HG03159 (cell line): ENCODE data around the gene STIM1.

Experiments used
- ATAC-seq: cut with Tn5 transposase; IDR thresholded peaks from one replicate; pipeline ENCODE4 v1.9.1; 2021; ENCODE audit warnings: mild to moderate bottlenecking, moderate library complexity; ENCODE audit not compliant: unreplicated experiment

The STIM1 gene

DNA sequence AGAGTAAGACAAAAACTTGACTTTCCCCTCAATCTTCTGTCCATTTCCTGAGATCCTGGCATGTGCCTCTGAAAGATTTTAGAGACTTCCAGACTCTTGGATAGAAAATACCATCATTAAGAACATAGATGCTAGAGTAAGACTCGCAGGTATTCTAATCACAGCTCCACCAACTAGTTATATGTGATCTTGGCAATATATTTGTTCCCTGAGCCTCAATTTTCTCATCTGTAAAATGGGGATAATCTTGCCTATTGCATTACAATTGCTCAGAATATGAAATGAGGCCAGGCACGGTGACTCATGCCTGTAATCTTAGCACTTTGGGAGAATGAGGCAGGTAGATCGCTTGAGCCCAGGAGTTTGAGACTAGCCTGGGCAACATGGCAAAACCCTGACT is 25.4 kb upstream of the STIM1 start:
- ATAC-seq = no peak

- no peak for ATAC-seq
Observed at GRCh38 chr11:3830730-3831129, 24.7 kb upstream of the STIM1 start.

DNA sequence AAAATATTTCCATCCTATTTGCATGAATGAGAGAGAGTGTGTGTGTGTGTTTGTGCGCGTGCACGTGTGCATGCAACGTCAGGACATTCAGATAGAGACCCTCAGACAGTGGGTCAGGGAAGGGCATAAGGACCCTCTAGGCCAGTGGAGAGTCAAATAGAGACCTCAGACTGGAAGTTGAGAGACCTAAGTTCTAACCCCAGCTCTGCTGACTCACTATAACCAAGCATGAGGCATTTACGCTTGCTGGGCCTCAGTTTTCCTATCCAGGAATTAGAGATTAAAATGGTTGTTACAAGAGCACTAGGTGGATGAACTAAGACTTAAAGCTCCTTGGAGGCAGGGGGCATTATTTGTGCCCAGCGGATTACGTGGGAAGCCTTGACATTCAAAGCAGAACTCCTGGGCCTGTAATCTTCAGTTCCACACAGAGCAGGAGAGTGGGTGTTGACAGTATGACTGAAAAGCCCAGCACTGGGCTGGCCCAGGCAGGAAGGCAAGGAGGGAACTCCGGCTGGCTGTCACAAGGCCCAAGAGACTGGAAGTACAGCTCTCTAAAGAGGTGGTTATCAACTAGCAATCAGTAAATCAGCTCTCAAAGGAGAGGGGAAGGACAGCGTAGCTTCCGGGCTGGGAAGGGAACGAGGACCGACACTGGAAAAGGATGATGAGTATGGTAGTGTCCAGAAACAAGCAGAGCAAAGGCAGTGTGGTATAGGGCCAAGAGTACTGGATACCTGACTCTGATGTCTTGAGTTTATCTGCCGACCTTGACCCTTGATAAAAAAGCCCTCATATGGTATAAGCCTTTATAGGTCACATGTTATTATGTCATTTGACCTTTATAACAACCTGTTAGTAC is 23.9 kb upstream of the STIM1 start:
- no peak for ATAC-seq

- ATAC-seq = no peak
Observed at GRCh38 chr11:3832816-3833215, 22.6 kb upstream of the STIM1 start.

DNA sequence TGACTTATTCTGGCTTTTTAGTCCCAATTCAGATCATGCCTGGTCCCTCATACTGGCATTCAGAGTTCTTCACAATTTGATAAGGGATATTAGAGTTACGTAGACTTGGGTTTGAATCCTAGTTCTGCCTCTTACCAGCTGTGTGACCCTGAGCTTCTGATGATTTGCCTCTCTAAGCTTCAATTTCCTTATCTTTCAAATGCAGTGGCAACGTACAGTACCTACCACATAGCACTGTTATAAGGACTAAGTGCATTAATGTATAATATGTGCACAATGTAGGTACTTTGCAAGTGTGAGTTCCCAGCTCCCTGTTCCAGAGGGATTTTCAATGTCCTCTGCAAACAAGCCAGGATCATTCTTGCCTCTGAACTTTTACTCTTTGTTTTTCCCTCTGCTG is 22.0 kb upstream of the STIM1 start:
- ATAC-seq = no peak

DNA sequence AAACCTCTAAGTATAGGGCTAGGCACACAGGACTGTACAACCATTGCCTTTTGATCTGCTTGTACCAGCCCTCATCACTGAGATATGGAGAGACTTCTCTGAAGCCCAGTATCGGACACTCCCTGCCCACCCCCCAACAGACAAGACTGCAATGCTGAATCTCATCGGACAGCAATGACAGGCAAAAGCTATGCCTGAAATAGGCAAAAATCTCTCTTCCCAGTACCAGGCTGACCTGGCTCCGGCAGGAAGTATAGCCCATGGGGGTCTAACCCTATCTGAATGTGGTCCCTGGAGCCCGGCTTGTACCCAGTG is 21.2 kb upstream of the STIM1 start:
- no peak for ATAC-seq

GRCh38 chr11:3834664-3835461 is 20.6 kb upstream of the STIM1 start:
- no peak for ATAC-seq

GRCh38 chr11:3835751-3836150 is 19.7 kb upstream of the STIM1 start:
- ATAC-seq = no peak

- no peak for ATAC-seq
Observed at GRCh38 chr11:3836903-3837302, 18.6 kb upstream of the STIM1 start.

- no peak for ATAC-seq
Observed at GRCh38 chr11:3837793-3838192, 17.7 kb upstream of the STIM1 start.

- ATAC-seq = no peak
Observed at GRCh38 chr11:3838504-3838903, 17.0 kb upstream of the STIM1 start.

DNA sequence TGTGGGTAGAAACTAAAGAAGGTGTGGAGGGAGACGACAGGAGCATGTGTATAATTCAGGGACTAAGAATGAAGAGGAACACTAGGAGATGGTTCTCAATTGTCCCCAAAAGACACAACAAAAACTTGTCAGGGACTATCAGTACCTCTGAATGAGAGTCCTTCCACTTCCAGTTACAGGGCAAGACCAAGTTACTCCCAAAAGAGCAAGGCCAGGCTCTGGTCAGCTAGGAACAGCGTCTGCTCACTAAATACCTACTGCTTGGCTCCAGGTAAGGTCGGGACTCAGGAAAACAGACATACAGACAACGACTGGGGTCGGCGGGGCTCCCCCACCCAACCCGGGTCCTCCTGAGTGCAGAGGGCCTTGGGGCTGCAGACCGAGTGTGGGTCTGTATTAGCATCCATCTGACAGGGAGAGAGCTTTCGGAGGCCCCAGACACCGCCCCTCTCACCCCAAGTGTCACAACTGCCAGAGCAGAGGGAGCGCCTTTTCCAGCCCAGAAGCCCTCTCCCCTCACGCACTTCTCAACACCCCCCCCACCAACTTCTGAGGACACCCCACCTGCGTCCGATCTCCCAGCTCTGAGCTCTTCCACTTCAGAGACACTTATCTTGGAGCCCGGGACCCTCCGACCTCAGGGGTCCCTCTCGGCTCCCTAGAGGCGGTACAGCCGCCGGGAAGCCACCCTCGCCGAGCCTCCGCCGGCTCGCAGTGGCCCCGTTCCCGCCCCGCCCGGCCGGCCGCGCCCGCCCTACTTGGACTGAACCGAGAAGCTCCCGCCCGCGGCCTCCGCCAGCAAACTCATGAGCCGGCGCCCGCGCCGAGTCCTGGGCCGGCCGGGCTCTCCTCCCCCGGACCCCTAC is 15.2 kb upstream of the STIM1 start:
- ATAC-seq = no peak

DNA sequence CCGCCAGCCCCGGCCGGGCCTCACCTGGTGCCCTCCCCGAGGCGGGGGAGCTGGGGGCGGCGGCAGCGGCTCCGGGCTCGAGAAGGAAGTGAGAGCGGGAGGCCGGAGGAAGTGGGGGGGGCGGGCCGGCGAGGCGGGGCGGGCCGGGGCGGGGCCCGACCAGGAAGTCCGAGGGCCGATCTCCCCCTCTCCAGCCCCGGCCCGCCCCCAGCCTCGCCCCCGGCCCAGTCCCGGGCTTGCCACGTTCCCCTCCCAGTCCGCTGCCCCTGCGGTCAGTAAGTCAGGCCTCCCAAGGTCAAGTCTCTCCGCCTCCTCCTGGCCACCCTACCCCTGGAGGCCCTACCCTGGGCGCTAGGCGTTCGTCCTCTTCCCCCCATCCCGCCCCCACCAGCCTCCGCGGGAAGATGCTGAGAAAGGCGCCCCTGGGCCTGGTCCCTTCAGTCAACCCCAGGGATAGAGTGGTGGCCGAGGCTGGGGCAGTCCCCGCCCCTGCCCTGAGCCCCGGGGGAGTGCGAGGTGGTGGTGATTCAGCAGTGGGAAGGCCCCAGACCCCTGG is 14.5 kb upstream of the STIM1 start, which contains the start of gene RHOG:
Gene RHOG (minus strand): TSS at position 90 of the 556 bp plus-strand sequence. CDS start 12,821 bp downstream, outside the sequence.
- peak; percentile 44 for ATAC-seq

DNA sequence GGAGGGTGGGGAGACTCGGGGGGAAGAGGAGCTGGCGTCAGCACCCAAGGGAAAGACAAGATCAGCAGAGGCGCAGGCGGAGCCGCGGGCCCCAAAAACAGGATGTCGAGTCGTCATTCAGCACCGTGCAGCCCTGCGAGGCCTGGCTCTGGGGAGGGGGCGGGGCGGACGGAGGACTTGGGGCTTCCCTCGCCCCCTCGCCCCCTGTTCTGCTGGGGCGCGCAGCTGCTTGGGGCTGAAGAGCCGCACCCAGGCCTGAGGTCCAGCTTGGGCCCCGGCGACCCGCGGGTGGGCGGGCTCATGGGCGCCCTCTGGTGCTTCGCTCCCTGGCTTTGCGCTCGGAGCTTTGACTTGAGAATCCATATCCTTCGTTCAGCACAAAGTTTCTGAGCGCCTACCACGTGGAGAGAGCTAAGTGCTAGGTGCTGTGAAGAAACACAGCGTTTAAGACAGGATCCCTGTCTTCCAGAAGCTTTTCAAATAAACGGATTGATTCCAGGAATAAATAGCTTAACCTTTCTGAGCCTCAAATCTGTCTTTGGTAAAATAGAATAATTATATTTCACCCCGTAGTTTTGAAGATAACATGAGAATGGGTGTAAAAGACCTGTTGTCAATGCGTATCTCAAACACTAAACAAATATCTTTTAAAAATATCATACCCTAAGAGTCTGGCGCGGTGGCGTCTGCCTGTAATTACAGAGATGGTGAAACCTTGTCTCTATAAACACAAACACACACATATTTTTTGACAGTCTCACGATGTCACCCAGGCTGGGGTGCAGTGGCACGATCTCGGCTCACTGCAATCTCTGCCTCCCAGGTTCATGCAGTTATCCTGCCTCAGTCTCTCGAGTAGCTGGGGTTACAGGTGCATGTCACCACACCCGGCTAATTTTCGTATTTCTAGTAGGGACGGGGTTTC is 13.8 kb upstream of the STIM1 start:
- ATAC-seq = peak; percentile 52

GRCh38 chr11:3843326-3843725 is 12.1 kb upstream of the STIM1 start:
- ATAC-seq = no peak

GRCh38 chr11:3845246-3845645 is 10.2 kb upstream of the STIM1 start:
- no peak for ATAC-seq

DNA sequence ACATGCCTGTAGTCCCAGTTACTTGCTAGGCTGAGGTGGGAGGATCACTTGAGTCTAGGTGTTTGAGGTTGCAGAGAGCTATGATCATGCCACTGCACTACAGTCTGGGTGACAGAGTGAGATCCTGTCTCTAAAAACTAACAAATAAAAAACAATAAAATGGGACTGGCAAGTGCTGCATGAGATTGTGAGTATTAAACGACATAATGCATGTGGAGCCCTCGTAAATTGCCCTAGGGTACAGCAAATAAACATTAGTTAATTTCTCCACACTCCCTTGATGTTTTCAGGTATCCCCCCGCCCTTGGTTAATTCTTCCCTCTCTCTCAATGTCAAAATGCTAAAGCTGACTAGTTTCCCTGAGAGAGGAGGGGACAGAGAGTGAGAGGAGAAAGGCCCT is 9.8 kb upstream of the STIM1 start:
- ATAC-seq = no peak

GRCh38 chr11:3849297-3849874 is 6.1 kb upstream of the STIM1 start:
- no peak for ATAC-seq

- ATAC-seq = no peak
Observed at GRCh38 chr11:3853545-3853842, 2.0 kb upstream of the STIM1 start.
